K562 (cell line): ENCODE measurements around the gene DDC.

Experiments
- CBX3 ChIP-seq, 2 experiments: IDR thresholded peaks; 1 replicate in 1 of 2; 2 replicates in 1 of 2; pipeline ENCODE4 v1.6.1; 2012; ENCODE audit warnings: inconsistent platforms in 2 of 2, low read length in 2 of 2, borderline replicate concordance in 1 of 2, control low read depth in 1 of 2
- CTCF ChIP-seq, 3 experiments: IDR thresholded peaks in 2 of 3; conservative IDR thresholded peaks in 1 of 3; 2 replicates each; pipeline ENCODE4 v1.5.1; 2011 to 2012; ENCODE audit warnings: low read length in 3 of 3, mild to moderate bottlenecking in 3 of 3, control low read depth in 2 of 3, improper control_type of control experiment in 1 of 3, inconsistent platforms in 1 of 3, low read depth in 1 of 3, mixed read lengths in 1 of 3, moderate library complexity in 1 of 3; ENCODE audit not compliant: insufficient read depth in 2 of 3
- FOXM1 ChIP-seq, 2 experiments: fragments of 450-650 bp in 1 of 2; sonication (generic) in 1 of 2; formaldehyde crosslinking in 1 of 2; IDR thresholded peaks; 2 replicates each; pipeline versions ENCODE4 v1.6.1 to v1.9.0; 2017 to 2022; ENCODE audit warnings: low read depth in 2 of 2, mild to moderate bottlenecking in 2 of 2, missing genetic modification reagents in 1 of 2, moderate library complexity in 1 of 2
- PREB ChIP-seq: sonication (generic); formaldehyde crosslinking; IDR thresholded peaks from 2 replicates; pipeline ENCODE4 v1.8.1; 2023; ENCODE audit warnings: mild to moderate bottlenecking, missing genetic modification reagents
- XRCC4 ChIP-seq: IDR thresholded peaks from one replicate; pipeline ENCODE4 v1.6.1; 2011; ENCODE audit not compliant: insufficient read depth, insufficient read length; ENCODE audit errors: extremely low read depth

GRCh38 chr7:50591098-50591479 is 25.9 kb upstream of the DDC start:
- TF ChIP-seq FOXM1 (IDR thresholded peaks at IDR 0.05; ENCODE audit: low read depth) = no peak
- no peak for TF ChIP-seq FOXM1 (CRISPR knock-in tag; IDR thresholded peaks at IDR 0.05; ENCODE audit: low read depth)
- TF ChIP-seq XRCC4 = no peak
- no peak for TF ChIP-seq PREB (CRISPR knock-in tag)
- no peak for TF ChIP-seq CTCF (IDR thresholded peaks at IDR 0.05 in 2 of 3, conservative IDR thresholded peaks at IDR 0.05 in 1 of 3; ENCODE audit: insufficient read depth in 2 of 3, low read depth in 1 of 3, low read length in 3 of 3)
- TF ChIP-seq CBX3 (IDR thresholded peaks at IDR 0.05; ENCODE audit: borderline replicate concordance in 1 of 2, low read length in 2 of 2) = no peak
